CD14-positive monocyte (primary cell): ENCODE data around the gene ACTR6. TPM values are rescaled to one million over a fixed set of nuclear protein-coding genes. Genes with fewer than 3 reads are reported as not detected.

Experiments used
- DNase-seq, 3 donors: peaks; one replicate each; pipeline ENCODE4 v3.0.0-alpha.2; 2011 to 2022
- H2AFZ ChIP-seq: 2 replicates; pipeline ENCODE4 v1.6.0; 2012; ENCODE audit warnings: mild to moderate bottlenecking, low read depth, low read length, inconsistent platforms; ENCODE audit not compliant: insufficient read depth, poor library complexity, severe bottlenecking
- H3K27ac ChIP-seq, 2 donors: 1 replicate in 1 of 2; 2 replicates in 1 of 2; pipeline ENCODE4 v1.5.1; 2012 to 2013; ENCODE audit warnings: low read length in 2 of 2, control low read depth in 1 of 2, inconsistent platforms in 1 of 2, low read depth in 1 of 2, mild to moderate bottlenecking in 1 of 2
- H3K27me3 ChIP-seq, 2 donors: one replicate each; pipeline versions ENCODE4 v1.6.0 to v1.6.1; 2011 to 2013; ENCODE audit warnings: low read length in 2 of 2; ENCODE audit not compliant: control insufficient read depth in 2 of 2, insufficient read depth in 2 of 2
- H3K36me3 ChIP-seq, 2 donors: replicated peaks in 1 of 2; 1 replicate in 1 of 2; 2 replicates in 1 of 2; pipeline versions ENCODE4 v1.5.1 to v1.6.1; 2012 to 2013; ENCODE audit warnings: low read length in 2 of 2, control low read depth in 1 of 2, inconsistent platforms in 1 of 2, mild to moderate bottlenecking in 1 of 2; ENCODE audit not compliant: insufficient read depth in 2 of 2, control insufficient read depth in 1 of 2
- H3K4me1 ChIP-seq, 2 donors: 1 replicate in 1 of 2; 2 replicates in 1 of 2; pipeline versions ENCODE4 v1.5.1 to v1.6.1; 2012 to 2013; ENCODE audit warnings: low read length in 2 of 2, control low read depth in 1 of 2, inconsistent platforms in 1 of 2, mild to moderate bottlenecking in 1 of 2, moderate library complexity in 1 of 2; ENCODE audit not compliant: insufficient read depth in 2 of 2, control insufficient read depth in 1 of 2
- H3K4me2 ChIP-seq: replicated peaks from 2 replicates; pipeline ENCODE3; 2012; ENCODE audit warnings: low read length, moderate library complexity, mild to moderate bottlenecking; ENCODE audit not compliant: poor library complexity, severe bottlenecking; ENCODE audit errors: extremely low read depth
- H3K4me3 ChIP-seq, 3 experiments: fragments of 200-600 bp in 1 of 3; sonication (generic) in 1 of 3; replicated peaks in 1 of 3; 1 replicate in 2 of 3; 2 replicates in 1 of 3; pipeline ENCODE4 v1.5.1; 2011 to 2013; ENCODE audit warnings: low read length in 3 of 3, mild to moderate bottlenecking in 3 of 3, control low read depth in 2 of 3, low read depth in 2 of 3, inconsistent platforms in 1 of 3, moderate library complexity in 1 of 3
- H3K79me2 ChIP-seq: 2 replicates; pipeline ENCODE4 v1.6.0; 2012; ENCODE audit warnings: mild to moderate bottlenecking, control low read depth, inconsistent platforms, low read length, moderate library complexity; ENCODE audit not compliant: insufficient read depth
- H3K9ac ChIP-seq: 2 replicates; pipeline ENCODE4 v1.6.0; 2017; ENCODE audit warnings: low read length, mild to moderate bottlenecking; ENCODE audit not compliant: insufficient read depth, poor library complexity, severe bottlenecking
- H3K9me3 ChIP-seq, 2 donors: replicated peaks in 1 of 2; 1 replicate in 1 of 2; 2 replicates in 1 of 2; pipeline versions ENCODE4 v1.5.1 to v1.6.1; 2012 to 2013; ENCODE audit warnings: low read length in 2 of 2, control low read depth in 1 of 2; ENCODE audit not compliant: control insufficient read depth in 1 of 2, insufficient read depth in 1 of 2
- H4K20me1 ChIP-seq: 2 replicates; pipeline ENCODE4 v1.6.0; 2012; ENCODE audit warnings: mild to moderate bottlenecking, low read length, control low read depth, moderate library complexity; ENCODE audit not compliant: insufficient read depth
- H3K27ac Mint-ChIP-seq, 7 donors: one replicate each; pipeline ENCODE4 v1.8.0; 2020; ENCODE audit warnings: mild to moderate bottlenecking in 7 of 7, mixed read lengths in 7 of 7, moderate library complexity in 6 of 7, inconsistent platforms in 2 of 7
- H3K27me3 Mint-ChIP-seq, 3 donors: one replicate each; pipeline ENCODE4 v1.8.0; 2021 to 2022; ENCODE audit warnings: low read depth in 3 of 3, mild to moderate bottlenecking in 3 of 3, mixed read lengths in 3 of 3, moderate library complexity in 3 of 3, inconsistent platforms in 1 of 3
- H3K36me3 Mint-ChIP-seq, 2 donors: one replicate each; pipeline ENCODE4 v1.8.0; 2020; ENCODE audit warnings: mixed read lengths in 2 of 2, inconsistent platforms in 1 of 2, mild to moderate bottlenecking in 1 of 2
- H3K4me1 Mint-ChIP-seq: one replicate; pipeline ENCODE4 v1.8.0; 2020; ENCODE audit warnings: mild to moderate bottlenecking, mixed read lengths
- H3K4me3 Mint-ChIP-seq, 2 donors: one replicate each; pipeline ENCODE4 v1.8.0; 2020; ENCODE audit warnings: mild to moderate bottlenecking in 2 of 2, mixed read lengths in 2 of 2, moderate library complexity in 1 of 2
- H3K9me3 Mint-ChIP-seq, 7 donors: one replicate each; pipeline ENCODE4 v1.8.0; 2020 to 2022; ENCODE audit warnings: mixed read lengths in 7 of 7, mild to moderate bottlenecking in 6 of 7, moderate library complexity in 6 of 7, inconsistent platforms in 2 of 7
- WGBS: methylation state at CpG from one replicate; pipeline ENCODE4 v1.1.5; 2013; ENCODE audit warnings: missing lambda C conversion rate; ENCODE audit not compliant: insufficient coverage; 5-methylcytosine and 5-hydroxymethylcytosine counted together
- intact Hi-C, 2 donors: fragments of 100-400 bp; cut with micrococcal nuclease; formaldehyde crosslinking; loops; one replicate each; pipeline versions ENCODE4 v1.15.0 to v1.15.1; 2023
- polyA minus RNA-seq: library from RNA; depleted of rRNA, polyadenylated mRNA; stranded (reverse); fragments of >200 nt; gene quantifications from 2 replicates; pipeline ENCODE4 v1.2.3, GENCODE V29; 2012
- polyA plus RNA-seq, 3 donors: library from polyadenylated mRNA; depleted of rRNA in 1 of 3; unstranded in 2 of 3; stranded (reverse) in 1 of 3; fragments of 300-500 nt in 2 of 3; fragments of >200 nt in 1 of 3; fragmentation: Illumina TruSeq in 2 of 3; gene quantifications; 1 replicate in 2 of 3; 2 replicates in 1 of 3; pipeline ENCODE4 v1.2.3, GENCODE V29; 2012 to 2021
- total RNA-seq, 12 experiments: library from RNA in 1 of 12; stranded (reverse) in 1 of 12; fragments of 120-200 nt in 1 of 12; gene quantifications; one replicate each; pipeline ENCODE4 v1.2.4 and lab custom pipeline; 2013 to 2026; ENCODE audit warnings: mixed read lengths in 6 of 12, inconsistent platforms in 1 of 12
- TF ChIP-seq, protein P1 (sequence below): fragments of 200-600 bp; IDR thresholded peaks from one replicate; pipeline ENCODE4 v1.8.0; 2022; ENCODE audit warnings: antibody characterized with exemption, mild to moderate bottlenecking

The ACTR6 gene
- total RNA-seq (2013), result 16.7 TPM
- polyA plus RNA-seq (10 to 100 TPM in 2 of 3 donors, 1 to 10 TPM in 1; 5.5 to 17.8 (median 16.2) TPM), polyA minus RNA-seq (2.0 and 2.5 TPM in 2 replicates), total RNA-seq (lab: John Stamatoyannopoulos, UW) (2.3 to 10.2 (median 7.4) reads per million in 11 experiments)

DNA sequence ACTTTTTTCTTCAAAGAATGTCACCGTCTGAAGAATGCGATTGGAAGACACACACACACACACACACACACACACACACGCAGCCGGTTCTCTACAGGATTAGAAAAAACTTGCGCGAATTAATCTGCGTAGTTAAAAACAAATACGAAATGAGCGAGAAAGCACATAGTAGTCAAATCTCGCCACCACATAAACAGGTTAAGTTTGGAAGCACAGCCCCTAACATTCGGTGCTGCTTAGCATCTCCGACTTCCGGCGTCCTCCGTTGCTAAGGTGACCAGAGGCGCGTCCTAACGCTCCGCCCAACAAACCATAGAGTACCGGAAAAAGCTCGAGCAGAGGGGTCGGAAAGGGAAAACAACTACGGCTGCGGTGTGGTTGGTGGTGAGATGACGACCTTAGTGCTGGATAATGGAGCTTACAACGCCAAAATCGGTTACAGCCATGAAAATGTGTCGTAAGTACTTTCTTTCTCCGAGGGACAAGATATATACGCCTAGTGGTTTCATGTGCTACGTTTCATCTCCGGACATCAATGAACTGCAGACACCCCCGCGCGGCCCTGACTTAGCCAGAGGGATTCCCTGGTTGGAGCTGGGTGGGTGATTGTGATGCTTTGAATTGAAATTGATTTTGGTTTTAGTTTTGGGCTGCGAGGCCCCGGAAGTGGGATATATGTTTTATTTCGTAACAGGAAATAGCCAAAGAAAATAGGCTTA lies at the start of gene ACTR6:
TSS of gene ACTR6 (plus strand) at position 353 of the 719 bp plus-strand sequence. CDS start at position 390, 37 bp downstream.
- intact Hi-C loops, result loop anchor here (5.0 to 10.0 kb wide), 2 partner anchors 67 to 1084 kb away; partner anchors contain the start of genes DEPDC4 (in 2 of the 2), SCYL2 (in 2 of the 2) and UTP20 (in 1 of the 2)
- Mint-ChIP-seq H3K27ac (peak within 1 kb of the TSS; percentile 86 to 97 (median 95)), H3K9me3 (no peaks in the 10 kb centered on the region), H3K4me1 (peaks cover 17% of the 10 kb centered on the region), H3K36me3 (no peaks in the 10 kb centered on the region), H3K27me3 (peaks cover 5 to 6% (median 6%) of the 10 kb centered on the region in 3 donors), H3K4me3 (peak within 1 kb of the TSS; percentile 97 to 98)
- Histone ChIP-seq H2AFZ (peak within 1 kb of the TSS; percentile 83), H3K4me3 (peak within 1 kb of the TSS; percentile 71 to 84 (median 81)), H3K27ac (peak within 1 kb of the TSS; percentile 38 to 79), H3K27me3 (peaks cover 0 to 6% of the 10 kb centered on the region in 2 donors), H3K36me3 (no peaks in the 10 kb centered on the region), H3K79me2 (peaks cover 36% of the 10 kb centered on the region), H3K9me3 (no peaks in the 10 kb centered on the region), H4K20me1 (no peaks in the 10 kb centered on the region), H3K4me2 (peak within 1 kb of the TSS; percentile 80), H3K4me1 (peaks cover 13 to 26% of the 10 kb centered on the region in 2 donors), H3K9ac (peak within 1 kb of the TSS; percentile 56)
- peak; percentile 84 to 91 (median 88) for DNase-seq
- TF ChIP-seq, protein P1, sequence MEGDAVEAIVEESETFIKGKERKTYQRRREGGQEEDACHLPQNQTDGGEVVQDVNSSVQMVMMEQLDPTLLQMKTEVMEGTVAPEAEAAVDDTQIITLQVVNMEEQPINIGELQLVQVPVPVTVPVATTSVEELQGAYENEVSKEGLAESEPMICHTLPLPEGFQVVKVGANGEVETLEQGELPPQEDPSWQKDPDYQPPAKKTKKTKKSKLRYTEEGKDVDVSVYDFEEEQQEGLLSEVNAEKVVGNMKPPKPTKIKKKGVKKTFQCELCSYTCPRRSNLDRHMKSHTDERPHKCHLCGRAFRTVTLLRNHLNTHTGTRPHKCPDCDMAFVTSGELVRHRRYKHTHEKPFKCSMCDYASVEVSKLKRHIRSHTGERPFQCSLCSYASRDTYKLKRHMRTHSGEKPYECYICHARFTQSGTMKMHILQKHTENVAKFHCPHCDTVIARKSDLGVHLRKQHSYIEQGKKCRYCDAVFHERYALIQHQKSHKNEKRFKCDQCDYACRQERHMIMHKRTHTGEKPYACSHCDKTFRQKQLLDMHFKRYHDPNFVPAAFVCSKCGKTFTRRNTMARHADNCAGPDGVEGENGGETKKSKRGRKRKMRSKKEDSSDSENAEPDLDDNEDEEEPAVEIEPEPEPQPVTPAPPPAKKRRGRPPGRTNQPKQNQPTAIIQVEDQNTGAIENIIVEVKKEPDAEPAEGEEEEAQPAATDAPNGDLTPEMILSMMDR, result no peak
- under 1% methylated on average over 23 of the region's 38 CpGs for WGBS

DNA sequence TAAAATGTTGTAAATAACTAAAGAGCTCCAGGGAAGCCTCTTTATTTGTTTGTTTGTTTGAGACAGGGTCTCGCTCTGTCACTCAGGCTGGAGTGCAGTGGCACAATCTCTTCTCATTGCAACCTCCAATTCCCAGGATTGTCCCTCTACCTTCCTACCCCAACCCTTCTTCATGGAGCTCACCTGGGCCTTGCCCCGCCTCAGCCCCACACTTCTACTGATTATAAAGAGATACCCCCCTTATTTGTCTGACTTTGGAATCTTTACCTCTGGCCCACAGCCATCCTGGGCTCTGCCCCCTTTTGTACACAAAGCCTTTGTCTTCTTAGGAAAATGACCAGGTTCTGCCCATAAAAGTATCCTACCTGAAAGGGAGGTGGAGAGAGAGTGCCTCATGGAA lies 48.8 kb upstream of the ACTR6 start:
- no peaks in the 10 kb centered on the region for H3K79me2 ChIP-seq
- no peaks in the 10 kb centered on the region for H3K9me3 ChIP-seq
- H3K4me2 ChIP-seq, result no peak overlapping the region
- Mint-ChIP-seq H3K9me3 (no peaks in the 10 kb centered on the region), H3K27me3 (peaks cover 0 to 1% (median 0%) of the 10 kb centered on the region in 3 donors), H3K27ac (no peak overlapping the region), H3K4me1 (peaks cover 4% of the 10 kb centered on the region), H3K4me3 (no peak overlapping the region), H3K36me3 (no peaks in the 10 kb centered on the region)
- H3K27ac ChIP-seq, result no peak overlapping the region
- H4K20me1 ChIP-seq, result no peaks in the 10 kb centered on the region
- no peak for DNase-seq
- no peaks in the 10 kb centered on the region for H3K36me3 ChIP-seq
- H2AFZ ChIP-seq, result no peak overlapping the region
- H3K4me1 ChIP-seq, result no peaks in the 10 kb centered on the region
- H3K4me3 ChIP-seq, result no peak overlapping the region
- intact Hi-C loops, result no loop called here
- TF ChIP-seq, protein P1, result no peak
- no CpG with 5 or more reads among the region's 2 CpGs for WGBS
- H3K27me3 ChIP-seq, result no peaks in the 10 kb centered on the region
- H3K9ac ChIP-seq, result no peak overlapping the region
